ENCODE results near the gene SLC25A6. TPM values are rescaled to one million over a fixed set of nuclear protein-coding genes. Genes with fewer than 3 reads are reported as not detected.

Gene SLC25A6
- total and polyA plus RNA-seq, 9 donors: 137 to 720 (median 643) TPM

Other genes starting within 250 kb of the SLC25A6 start
- gene CRLF2, start 179.5 kb downstream of the SLC25A6 start, total RNA-seq: not detected
- under 1 TPM in 3 of 8 donors, not detected in 5; 0.10 to 0.21 (median 0.13) TPM for gene CRLF2, start 179.5 kb downstream of the SLC25A6 start, polyA plus RNA-seq (ENCODE audit: insufficient read depth in 1 of 8, insufficient read length in 8 of 8, low replicate concordance in 1 of 8)
- gene CSF2RA, start 123.3 kb downstream of the SLC25A6 start, total RNA-seq: 3.9 TPM
- gene CSF2RA, start 123.3 kb downstream of the SLC25A6 start, polyA plus RNA-seq (ENCODE audit: insufficient read depth in 1 of 8, insufficient read length in 8 of 8, low replicate concordance in 1 of 8): 1 to 10 TPM; 3.5 to 5.7 (median 3.8) TPM
- gene IL3RA, start 55.3 kb downstream of the SLC25A6 start, total RNA-seq: 7.8 TPM
- gene IL3RA, start 55.3 kb downstream of the SLC25A6 start, polyA plus RNA-seq (ENCODE audit: insufficient read depth in 1 of 8, insufficient read length in 8 of 8, low replicate concordance in 1 of 8): 10 to 100 TPM; 18.3 to 24.7 (median 19.3) TPM
- 9.4 TPM for gene ASMTL, start 60.8 kb upstream of the SLC25A6 start, total RNA-seq
- 10 to 100 TPM; 21.4 to 32.5 (median 27.3) TPM for gene ASMTL, start 60.8 kb upstream of the SLC25A6 start, polyA plus RNA-seq (ENCODE audit: insufficient read depth in 1 of 8, insufficient read length in 8 of 8, low replicate concordance in 1 of 8)
- gene P2RY8, start 145.1 kb upstream of the SLC25A6 start, total RNA-seq: 0.58 TPM
- gene P2RY8, start 145.1 kb upstream of the SLC25A6 start, polyA plus RNA-seq (ENCODE audit: insufficient read depth in 1 of 8, insufficient read length in 8 of 8, low replicate concordance in 1 of 8): 1 to 10 TPM in 5 of 8 donors, under 1 TPM in 3; 0.83 to 1.4 (median 1.1) TPM
- 19.9 TPM for gene AKAP17A, start 199.5 kb upstream of the SLC25A6 start, total RNA-seq
- 10 to 100 TPM; 28.7 to 36.8 (median 34.5) TPM for gene AKAP17A, start 199.5 kb upstream of the SLC25A6 start, polyA plus RNA-seq (ENCODE audit: insufficient read depth in 1 of 8, insufficient read length in 8 of 8, low replicate concordance in 1 of 8)
- gene ASMT, start 222.9 kb upstream of the SLC25A6 start, total RNA-seq: 0.13 TPM
- under 1 TPM in 3 of 8 donors, not detected in 5; 0.07 to 0.89 (median 0.18) TPM for gene ASMT, start 222.9 kb upstream of the SLC25A6 start, polyA plus RNA-seq (ENCODE audit: insufficient read depth in 1 of 8, insufficient read length in 8 of 8, low replicate concordance in 1 of 8)

All from muscle of leg (tissue), 9 donors.